HK-2 (cell line): ENCODE data around the gene FOXO1.

Experiments
- DNase-seq: peaks from one replicate; pipeline ENCODE4 v3.0.0-alpha.2; 2018; ENCODE audit not compliant: unreplicated experiment

The FOXO1 gene

GRCh38 chr13:40509876-40510275 is 156.6 kb downstream of the FOXO1 start:
- DNase-seq, result no peak

- DNase-seq, result no peak
These were observed 157.6 kb downstream of the FOXO1 start for GRCh38 chr13:40508767-40509342.

- DNase-seq, result no peak
These were observed 158.3 kb downstream of the FOXO1 start for GRCh38 chr13:40508127-40508526.

GRCh38 chr13:40506592-40507446 is 159.6 kb downstream of the FOXO1 start:
- no peak for DNase-seq
